Fibroblast of skin of right biceps (primary cell): ENCODE data around the gene POLD2.

Experiments
- DNase-seq: peaks from one replicate; pipeline ENCODE4 v3.0.0-alpha.2; 2013

Gene POLD2

DNA sequence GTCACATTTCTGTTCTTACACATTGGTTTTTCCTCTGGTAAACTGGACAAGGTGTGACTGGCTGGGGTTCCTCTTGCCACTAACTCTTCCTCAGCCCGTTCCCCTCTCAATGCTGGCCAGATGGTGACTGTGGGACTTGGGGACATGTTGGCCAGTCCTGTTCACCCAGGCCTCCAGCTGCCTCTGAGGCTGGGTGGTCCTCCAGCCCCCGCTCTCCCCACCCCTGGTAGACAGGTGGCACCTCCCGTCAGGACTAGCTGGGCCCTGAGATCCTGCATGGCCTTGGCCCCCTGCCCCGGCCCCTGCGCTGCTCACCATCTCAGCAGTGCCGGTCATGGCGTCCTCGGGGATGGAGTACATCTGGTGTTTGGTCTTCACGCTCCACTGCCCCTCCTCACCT is 28.6 kb upstream of the POLD2 start:
- DNase-seq = no peak

DNA sequence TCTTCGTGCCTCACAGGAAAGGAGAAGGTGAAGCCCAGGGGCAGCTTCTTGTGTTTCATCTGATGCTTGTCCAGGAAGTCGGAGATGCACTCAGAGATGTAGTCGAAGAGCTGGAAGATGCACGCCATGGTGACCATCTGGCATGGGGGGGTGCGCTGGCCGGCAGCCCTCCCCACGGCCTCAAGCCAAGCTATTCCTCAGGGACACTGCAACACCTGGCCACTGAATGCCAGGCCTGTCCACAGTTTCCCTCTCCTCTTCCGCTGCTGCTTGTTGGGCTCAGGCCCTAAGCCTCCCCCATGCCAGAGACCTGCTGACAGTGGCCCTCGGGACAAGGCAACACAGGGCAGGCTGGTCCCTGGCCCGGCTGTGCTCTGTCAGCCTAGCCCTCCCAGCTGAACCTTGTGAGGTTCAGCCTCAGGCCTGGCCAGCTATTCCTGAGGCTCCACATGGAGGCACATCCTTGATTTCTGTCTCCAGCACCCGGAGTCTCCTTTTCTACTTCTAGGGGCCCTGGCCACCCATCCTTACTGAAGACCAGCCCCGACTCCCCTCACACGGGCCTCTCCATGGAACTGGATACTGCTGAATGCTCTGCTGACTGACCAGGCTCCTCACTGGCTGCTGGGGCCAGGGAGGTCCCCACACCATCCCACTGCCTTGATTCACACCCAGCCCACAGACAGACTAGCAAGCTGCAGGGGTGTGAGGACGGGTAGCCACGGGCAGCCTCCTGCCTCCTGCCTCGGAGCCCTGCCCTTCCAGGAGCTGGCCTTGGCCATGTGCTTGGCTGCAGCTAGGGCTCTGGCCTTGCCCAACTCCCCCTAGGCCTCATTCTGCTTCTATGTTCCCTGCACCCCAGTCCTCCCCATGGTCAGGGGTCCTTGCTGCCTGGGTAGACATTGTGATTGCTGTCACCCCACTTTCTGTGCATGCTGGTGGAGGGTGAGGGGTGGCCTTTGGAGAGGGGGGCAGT is 27.9 kb upstream of the POLD2 start:
- no peak for DNase-seq

DNA sequence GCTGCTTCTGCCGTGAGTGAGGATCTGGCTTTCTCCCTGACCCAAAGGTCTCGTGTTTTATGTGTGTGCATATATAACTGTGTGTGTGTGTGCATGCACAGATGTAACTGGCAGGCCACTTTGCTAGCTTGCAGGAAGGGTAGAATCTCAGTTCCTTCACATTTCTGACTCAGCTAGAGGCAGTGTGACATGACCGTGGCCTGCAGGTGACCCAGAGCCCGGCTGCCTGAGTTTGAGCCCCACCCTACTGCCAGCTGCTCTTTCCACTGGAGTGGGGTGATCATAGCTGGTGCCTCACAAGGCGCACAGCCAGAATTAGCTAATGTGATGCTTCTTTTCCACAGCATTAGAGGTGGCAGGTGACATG is 27.1 kb upstream of the POLD2 start:
- DNase-seq = no peak

DNA sequence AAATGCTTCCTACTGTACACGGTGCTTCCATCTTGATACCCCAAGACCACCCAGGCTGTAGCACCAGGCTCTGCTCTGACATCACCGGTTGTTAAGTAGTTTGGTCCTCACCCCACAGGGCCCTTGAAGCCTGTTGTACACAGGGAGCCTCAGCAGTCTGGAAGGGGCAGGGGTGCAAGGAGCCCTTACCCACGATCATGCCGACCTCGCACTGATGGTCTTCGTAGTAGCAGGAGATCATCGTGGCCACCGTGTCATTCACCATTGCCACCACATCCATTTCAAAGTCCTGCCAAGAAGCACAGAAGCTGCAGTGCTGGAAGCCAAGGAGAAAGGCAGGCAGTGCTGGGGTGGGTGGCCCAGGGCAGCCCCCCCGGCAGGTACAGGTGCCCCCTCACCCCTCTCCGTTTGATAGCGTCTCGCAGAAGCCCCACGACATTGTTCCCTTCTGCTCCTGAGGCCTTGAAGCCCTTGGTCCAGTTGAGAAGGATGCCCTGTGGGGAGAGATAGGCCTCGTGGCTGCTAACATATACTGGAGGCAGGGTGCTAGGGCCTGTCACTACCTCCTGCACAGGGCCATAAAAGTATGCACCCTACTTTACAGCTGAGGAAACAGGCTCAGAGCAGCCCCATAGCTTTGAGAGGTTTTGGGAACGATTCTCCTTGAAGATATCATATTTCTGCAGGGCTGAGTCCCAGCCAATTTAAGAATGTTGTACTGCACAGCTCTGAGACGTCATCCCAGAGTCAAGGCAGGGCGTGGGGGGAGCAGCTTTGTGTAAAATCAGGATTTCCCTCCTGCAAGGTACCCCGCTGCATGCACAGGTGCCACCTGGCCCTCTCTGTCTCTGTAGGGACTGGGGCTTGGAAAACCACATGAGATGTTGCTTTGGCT is 26.5 kb upstream of the POLD2 start:
- no peak for DNase-seq

DNA sequence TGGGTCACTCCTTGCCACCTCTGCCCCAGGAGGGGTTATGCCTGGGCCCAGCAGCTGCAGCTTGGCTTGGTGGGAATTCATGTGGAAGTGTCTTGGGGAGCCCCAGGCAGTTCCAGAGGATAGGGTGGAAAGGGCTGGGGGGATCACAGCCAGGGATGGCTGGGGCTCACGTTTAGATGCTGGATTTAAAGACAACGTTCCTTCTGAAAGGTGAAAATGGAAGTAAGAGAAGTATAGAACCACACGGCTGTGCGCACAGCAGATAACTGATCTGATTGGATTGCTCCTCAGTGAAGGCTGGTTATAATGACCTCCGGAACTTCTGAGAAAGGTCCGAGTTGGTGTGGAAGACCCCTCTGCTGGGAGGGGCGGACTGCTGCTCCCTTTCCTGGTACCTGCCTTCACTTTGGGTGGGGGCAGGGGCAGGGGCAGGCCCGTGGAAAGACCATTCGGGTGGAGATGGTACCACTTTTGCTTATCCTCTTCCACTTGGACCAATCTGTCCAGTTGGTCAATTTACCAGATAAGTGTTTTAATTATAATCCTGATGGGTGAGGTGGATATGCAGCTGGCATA is 25.7 kb upstream of the POLD2 start:
- DNase-seq = no peak

DNA sequence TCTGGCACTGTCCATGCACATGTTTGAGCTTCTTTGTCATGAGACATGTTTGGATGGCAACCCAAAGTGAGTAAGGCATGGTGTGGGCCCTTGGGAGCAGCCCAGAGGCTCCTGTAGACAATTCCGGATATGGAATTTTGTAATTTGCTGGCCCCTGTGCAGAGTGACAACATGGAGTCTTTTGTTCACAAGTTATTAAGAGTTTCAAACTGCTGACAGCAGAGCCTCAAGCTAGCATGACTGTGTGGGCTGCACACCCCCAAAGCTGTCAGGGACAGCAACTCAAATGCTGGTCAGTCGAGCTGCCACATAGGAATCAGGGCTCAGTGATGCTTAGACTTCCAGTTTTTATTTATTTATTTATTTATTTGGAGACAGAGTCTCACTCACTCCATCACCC is 24.8 kb upstream of the POLD2 start:
- no peak for DNase-seq

DNA sequence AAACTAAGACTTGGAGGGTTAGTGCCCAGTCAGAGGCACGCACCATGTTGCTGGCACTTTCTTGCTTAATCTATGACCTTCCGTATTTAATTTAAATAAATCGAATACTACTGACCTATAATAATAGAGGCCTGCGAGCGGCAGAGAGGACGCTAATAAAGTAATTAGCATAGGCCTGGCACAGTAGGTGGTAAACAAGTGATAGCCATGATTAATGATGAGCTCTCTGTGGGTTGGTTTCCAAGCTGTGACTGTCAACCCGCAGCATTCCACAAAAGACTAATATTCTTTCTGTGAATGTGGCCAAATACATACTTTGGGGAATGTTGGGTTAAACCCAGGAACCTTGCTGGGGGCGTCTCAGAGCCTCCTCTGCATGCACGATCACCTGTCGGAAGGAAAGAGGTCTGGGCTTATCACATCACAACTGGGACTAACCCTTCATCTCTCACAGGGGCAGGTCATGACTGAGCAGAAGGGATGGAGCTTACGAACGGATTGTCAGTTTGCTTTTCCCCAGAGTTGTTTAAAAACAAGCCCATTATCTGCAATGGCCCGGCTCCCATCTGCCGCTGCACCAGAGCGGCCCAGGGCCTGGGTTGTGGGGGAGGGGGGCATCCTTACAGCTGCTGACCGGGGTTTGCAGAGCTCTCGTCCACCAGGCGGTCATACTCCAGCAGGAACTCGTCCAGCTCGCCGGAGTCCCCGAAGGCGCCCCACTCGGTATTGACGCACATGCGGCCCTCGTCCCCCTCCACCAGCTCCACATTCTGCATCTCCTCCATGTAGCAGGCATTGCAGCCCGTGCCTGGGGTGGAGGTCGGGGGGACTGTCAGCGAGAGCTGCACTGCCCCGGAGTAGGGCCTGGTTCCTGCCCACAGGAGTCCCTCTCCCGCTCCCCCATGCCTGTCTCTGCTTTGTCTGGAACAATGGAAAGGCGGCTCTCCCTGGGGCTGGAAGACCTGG is 24.0 kb upstream of the POLD2 start:
- DNase-seq = peak; percentile 17

DNA sequence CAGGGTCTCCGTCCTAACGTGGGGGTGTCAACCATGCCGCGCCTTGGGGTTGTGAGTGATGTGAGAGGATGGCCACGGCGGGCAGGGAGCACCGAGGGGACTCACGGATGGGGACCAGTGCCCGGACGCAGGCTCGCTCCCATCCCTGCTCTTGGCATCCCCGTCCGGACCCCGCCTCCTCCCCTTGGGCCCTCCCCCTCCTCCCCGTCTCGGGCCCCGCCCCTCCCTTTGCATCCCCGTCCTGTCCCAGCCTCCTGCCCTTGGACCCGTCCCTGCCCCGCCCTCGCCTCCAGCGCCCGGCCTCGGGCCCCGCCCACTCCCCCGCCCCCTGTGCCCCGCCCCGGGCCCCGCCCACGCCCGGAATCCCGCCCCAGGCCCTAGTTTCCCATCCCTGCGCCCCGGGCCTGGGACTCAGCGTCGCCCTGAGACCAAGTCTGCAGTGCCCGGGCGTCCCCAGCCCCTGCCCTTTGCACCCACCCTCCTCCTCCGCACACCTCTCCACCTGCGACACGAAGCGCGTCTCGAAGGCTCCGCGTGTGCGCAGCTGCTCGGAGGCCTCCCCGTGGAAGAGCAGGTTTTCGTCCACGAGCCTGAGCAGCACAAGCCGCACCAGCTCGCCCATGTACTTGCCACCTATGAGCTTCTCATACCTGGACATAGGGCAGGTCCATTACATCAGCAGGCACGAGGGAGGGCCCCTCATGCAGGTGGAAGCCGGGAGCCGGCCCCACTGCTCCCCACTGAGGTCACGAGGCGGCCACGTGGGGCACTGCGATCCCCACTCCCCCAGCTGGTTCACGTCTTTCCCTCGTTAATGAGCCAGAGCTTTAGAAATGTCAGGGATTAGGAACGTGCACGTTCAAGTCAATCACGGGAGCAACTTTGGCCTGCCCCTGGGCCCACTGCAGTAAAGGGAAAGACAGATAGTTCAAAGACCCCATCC is 22.9 kb upstream of the POLD2 start:
- DNase-seq = peak; percentile 78

DNA sequence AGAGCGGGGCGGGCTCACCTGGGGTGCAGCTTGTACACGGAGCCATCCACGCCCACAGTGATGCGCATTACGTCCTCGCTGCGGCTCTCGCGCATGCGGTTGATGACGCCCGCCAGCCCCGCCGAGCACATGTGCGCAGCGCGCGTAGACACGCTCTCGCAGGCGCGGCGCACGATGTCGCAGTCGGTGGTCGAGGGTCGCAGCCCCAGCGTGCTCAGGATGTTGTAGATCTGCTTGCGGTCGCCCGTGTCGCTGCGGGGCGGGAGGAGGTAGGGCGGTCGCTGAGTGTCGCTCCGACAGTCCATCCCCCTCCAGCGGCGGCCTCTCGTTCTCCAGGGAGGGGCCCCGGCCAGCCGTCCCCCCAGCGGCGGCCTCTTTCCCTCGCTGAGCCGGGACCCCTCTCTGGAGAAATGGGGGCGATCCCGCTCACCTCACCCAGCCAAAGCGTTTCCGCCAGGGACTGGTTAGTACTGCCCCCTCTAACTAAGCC is 22.2 kb upstream of the POLD2 start:
- DNase-seq = peak; percentile 40

DNA sequence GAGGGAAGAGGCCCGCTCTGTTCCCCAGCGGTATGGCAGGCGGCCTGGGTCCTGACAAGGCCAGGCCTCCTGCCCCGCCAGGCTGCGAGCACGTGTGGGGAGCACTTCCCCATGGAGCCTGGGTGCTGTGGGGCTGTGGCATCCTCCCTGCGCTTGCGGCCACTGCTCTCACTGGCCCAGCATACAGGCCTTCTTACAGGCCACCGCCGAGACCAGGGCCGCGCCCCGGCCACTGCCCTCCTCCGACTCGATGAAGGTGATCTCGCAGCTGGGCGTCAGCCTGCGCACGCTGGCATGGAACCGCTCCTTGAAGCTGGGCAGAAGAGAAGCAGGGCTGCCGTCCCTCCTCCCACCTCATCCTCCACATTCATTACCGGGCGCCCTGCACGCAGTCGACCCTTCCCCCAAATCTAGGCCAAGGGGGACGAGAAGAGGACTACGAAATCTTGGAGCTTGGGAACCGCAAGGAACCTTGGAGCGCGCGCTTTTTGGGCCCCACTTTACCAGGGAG is 21.7 kb upstream of the POLD2 start:
- DNase-seq = no peak

DNA sequence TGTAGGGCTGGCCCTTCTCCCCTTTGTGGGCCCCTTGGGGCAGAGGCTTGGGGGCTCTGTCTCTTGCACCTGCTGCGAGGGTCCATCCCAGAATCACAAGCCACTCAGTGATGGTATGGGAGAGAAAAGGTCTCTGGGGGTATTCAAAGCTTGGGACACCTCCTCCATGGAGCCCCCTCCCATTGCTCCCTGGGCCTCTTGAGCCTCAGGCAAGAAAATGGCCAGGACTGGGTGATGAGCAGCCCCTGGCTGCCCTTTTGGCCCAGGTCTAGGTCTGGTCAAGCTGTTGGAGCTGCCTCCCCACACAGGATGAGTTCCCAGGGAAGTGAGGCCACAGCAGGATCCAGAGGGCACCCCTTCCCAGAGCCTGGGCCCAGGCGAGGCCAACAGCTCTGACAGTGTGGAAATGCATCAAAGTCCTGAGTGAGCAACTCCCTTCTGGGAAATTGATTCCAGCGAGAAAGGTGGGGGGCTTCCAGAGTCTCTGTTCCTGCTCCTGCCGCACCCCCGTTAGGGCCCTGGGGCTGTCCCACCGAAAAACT is 21.1 kb upstream of the POLD2 start:
- no peak for DNase-seq

DNA sequence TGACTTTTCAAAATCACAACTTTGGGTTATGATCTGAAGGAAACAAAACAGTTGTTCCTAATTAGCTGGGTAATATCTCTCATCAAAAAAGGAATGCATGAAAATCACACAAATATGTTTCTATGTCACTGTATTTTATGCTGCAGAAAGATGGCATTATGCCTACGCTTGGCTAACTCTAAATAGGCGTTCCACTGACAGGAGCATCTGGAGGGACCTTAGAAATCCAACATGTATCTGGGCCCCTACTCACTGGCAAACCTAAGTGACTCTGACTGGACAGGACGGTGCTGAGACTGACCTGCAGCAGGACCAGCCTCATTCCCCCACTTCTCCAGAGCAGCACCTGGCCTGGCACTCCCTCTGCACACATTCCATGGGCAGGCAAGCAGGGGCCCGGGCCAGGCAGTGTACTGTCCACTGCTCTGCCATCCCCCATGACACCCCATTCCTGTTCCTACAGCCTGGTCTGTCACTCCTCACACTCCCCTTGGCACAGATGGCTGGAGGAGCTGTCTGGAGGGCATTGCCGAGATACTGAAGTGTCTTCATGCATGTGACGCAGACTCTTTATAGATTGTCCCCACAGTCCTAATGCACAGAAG is 20.4 kb upstream of the POLD2 start:
- no peak for DNase-seq

DNA sequence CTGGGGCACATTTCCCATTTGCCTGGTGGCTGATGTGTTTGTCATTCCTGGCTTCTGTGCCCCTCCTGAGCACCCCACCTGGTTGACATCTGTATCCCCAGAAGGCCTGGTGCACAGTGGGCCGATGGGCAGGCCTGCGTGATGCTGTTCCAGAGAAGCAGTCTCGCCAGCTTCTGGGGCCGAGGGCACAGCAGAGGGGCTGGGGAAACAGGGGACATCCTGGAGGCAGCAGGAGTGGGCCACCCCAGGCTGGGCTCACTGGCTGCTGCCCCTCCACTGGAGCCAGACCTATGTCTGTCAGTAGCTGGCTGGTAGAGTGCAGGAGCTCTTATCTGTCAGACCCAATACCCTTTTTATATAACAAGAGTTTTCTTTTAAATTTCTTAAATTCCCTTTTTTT is 18.7 kb upstream of the POLD2 start:
- no peak for DNase-seq

DNA sequence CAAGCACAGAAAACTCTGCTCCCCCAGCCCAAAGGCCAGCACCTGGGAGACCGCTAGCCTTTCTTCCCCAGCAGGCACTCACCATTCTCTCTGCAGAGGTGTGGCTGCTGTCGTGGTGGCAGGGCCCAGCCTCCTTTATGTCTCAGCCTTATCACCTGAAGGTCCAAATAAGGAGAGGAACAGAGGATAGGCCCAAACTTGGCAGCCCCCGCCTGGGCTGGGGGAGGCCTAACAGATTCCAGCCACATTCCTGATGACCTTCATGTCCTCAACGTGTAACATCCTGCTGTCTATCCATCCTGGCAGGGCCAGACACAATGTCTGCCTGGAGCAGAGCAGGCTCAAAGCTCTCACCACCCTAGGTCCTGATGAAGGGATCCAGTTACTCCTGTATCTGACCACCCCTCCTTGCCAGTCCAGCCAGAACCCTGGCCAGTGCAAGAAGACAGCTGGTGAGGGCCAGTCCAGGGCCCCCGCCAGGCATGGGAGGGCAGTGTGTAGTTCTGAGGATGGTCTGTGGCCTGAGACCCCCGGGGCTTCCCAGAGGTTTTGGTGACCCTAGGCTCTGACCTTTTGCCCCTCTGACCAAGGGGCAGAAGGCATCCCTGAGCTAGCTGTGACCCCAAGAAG is 18.0 kb upstream of the POLD2 start, which contains the start of gene MYL7:
Gene MYL7, minus strand, starts transcription at position 112 of the 630 bp plus-strand sequence. Its CDS starts 27 bp downstream, at position 85.
- no peak for DNase-seq

DNA sequence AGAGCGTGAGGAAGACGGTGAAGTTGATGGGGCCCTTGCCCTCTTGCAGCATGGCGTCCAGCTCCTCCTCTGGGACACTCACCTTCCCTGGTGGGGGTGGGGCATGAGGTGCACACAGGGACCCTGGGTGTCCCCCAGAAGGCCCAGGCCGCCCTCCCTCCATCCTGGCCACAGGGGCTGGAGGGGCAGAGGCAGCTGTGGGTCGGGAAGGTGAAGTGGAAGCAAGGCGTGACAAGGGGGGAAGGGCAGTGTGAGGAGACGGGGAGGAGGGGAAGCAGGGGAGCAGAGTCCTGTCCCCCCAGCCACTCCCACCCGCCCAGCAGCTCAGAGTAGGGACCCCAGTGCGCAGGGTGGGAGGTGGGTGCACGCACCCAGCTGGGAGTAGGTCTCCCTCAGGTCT is 17.0 kb upstream of the POLD2 start:
- DNase-seq = no peak

DNA sequence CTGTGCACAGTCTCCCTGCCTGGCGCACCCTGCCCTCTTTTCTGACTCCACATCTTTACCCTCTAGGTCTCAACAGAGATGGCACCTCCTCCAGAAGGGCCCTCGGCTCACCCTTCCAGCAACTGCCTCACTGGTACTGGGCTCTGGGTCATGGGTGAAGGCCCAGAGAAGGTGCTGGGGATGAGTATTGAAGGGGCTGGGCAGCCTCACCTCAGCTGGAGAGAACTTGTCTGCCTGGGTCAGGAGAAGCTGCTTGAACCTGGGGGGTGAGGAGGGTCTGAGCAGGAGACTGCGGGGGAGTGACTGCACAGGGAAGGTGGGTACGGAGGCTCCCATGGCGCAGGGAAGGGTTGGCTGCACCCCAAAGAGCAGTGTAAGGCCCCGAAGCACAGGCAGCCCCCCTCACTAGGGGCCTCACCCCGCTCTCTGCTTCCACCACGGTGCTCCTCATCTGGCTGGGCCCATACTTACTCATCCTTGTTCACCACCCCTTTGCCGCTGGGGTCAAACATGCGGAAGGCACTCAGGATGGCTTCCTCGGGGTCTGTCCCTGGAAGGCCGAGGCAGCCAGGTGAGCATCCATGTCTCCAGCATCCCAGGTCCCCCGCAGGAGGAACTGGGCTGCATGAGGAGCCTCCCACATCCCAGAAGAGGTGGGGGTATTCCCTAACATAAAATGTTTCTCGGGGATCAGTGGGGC is 16.1 kb upstream of the POLD2 start:
- DNase-seq = no peak

DNA sequence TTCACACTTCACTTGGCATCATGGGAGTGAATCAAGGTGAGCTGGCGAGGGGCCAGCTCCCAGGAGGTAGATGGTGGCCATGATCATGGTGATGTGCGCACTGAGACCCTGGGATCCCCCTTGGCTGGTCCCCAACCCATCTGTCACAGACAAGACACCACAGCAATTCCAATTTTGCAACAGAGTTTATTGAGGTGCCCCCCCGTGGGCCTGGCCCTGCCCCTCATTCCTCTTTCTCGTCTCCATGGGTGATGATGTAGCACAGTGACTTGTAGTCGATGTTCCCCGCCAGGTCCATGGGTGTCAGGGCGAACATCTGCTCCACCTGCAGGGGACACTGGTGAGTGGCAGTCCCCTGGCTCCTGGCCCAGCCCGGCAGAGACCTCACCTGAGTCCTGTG is 15.3 kb upstream of the POLD2 start:
- DNase-seq = no peak

DNA sequence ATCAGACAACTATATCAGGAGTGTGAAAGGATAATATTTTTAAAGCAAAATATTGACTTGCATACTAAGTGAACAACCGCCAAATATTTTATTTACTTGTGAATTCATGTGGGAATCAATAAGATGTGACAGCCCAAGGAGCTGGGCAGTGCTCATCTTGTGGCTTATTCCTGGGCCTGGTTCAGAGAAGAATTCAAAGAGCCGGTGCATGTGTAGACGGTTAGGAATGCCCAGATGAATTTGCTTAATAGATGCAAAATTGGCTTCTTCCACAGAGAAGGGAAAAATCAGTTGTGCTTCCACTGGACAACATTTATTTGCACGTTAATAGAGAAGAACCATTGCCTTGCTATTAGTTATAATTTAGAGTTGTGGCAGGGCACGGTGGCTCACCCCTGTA is 13.4 kb upstream of the POLD2 start:
- no peak for DNase-seq
